ENCODE measurements around the gene PITPNM3.

PITPNM3 gene

DNA sequence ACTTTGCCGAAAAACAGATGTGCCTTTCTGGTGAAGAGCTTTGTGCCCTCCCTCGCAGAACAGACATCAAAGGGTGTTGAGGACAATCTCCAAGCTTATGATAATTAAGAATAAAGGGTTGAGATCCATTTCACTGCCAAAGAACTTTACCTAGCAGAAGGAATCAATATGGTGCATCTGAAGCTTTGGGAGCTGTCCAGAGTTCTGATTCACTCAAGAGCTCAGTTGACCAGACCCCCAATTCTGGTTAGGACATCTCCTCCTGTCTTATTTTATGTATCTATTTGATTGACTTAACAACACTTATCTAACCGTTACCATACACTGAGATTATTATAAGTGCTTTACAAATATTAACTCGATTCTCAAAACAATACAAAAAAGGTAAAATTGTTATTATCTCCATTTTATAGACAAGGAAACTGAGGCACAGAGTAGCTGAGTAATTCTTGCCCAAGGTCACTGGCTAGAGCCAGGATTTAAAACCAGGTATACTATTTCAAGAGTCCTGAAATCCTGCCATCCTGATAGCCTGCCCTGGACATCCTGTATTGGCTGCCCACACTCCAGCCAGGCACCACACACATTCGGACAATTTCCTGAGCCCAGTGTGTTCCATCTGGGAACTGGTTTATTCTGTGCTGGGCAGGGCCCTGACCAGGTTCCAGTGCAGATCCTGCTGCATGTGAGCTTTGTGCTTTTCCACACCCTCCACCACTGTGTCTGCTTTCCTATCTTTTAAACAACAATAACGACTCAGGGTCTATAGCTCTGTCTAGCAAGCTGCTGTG lies 29.8 kb downstream of the PITPNM3 start:
- no peak for DNase-seq

DNA sequence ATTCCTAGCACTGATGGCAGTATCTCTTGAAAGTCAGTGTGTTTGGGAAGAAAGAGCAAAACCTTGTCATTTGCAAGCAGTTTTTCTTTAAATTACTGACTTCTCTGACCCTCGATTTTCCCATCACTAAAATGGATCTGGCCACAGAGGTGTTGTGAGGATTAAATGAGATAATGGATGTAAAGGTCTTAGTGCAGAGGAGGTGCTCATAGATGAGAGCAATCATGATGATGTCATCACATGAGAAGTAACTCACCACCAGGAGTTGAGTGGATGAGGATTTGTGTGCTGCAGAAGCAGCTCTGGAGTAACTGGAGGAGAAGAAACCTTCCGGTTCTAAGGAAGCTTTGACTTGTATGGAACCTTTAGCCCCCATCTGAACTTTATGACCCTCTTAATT lies 30.6 kb downstream of the PITPNM3 start:
- DNase-seq = no peak

DNA sequence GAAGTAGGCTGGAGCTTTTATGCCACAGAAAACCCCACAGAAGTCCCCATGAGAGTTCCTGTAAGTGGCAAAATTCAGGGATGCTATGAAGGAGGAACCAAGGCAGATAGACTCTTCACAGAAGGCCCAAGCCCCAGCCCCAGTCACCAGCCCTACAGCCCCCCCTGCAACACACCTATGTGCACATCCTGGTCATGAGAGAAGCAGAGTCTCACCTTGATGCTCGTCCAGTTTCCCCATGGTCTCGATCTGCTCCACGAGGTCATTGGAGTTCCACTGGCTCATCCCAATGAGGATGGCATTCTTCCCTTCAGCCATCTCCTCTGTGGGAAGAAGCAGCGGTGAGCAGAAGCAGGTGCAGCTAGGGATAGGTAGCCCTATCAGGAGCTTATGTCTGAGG lies 31.2 kb downstream of the PITPNM3 start:
- no peak for DNase-seq

DNA sequence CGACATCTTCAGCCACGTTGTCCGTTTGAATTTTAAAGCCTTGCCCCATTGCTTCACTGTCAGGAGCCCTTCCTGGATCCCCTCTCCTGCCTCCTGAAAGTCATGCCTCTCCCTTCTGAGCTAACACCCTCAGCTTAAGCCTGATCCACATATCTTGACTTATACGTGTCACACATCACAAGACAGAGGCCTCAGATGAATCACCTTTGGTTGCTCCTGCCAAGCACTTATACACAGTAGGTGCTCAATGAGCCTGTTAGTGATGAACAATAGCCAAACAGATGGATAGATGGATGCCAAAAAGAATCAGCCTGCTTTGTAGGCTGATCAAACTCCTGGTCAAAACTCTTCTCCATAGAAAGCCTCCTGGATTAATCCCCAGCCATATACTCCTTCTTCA lies 31.8 kb downstream of the PITPNM3 start:
- no peak for DNase-seq

DNA sequence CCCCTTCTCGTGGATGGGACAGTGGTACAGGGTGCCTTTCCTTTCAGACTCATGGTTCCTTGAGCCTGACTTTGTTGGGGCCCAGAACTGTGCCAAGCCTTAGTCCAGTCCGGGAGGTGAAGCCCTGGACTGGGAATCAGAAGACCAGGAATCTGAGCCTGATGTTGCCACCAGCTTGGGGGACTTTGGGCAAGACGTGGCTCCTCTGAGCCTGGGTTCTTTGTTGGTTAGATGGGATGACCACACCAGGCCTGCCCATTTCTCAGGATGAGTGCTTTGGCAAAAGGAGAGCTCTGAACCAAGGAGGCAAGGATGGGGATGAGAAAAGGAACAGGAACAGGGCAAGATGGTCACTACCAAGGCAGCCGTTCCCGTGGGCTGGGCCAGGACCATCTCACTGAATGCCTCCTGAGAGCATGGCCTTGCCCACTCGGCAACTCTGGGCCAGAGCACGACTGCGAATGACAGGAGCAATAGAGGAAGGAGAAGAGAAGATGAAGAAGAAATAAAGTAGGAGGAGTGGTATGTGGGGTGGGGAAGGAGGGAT lies 32.5 kb downstream of the PITPNM3 start:
- DNase-seq = no peak

DNA sequence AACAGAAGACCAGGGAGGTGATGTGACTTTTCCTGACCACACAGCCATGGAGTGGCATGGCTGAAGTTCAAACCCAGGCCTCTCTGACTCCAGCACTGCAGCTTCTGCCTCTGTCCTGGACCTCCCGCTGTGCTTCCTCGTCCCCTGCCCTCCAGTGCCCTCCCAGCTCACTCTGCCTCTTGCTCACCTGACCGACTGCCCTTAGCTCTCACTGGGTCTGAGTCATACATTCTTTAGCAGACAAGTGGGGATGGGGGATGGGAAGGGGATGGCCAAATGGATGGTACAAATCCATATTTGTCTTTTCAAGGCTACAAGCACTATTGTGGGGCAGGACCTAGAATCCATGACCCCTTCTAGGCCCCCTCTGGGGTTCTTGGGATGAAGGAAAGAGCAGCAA lies 33.0 kb downstream of the PITPNM3 start:
- no peak for DNase-seq

DNA sequence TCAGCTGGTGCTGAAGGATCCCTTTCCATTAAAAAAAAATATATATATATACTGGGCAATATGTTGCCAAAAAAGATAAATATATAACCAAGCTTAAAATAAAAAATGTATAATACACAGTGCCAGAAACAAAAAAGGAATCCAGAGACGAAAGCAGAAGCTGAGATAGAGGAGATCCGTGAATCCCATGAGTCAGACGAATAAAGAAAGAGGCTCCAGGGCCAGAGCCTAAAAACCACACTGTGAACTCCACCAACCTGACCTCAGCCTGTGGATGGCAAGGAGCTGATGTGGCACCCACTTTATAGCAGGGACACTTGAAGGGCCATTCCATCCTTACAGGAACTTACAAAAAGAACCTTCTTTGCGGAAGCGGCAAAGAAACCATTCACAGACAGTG lies 34.8 kb downstream of the PITPNM3 start:
- DNase-seq = no peak

DNA sequence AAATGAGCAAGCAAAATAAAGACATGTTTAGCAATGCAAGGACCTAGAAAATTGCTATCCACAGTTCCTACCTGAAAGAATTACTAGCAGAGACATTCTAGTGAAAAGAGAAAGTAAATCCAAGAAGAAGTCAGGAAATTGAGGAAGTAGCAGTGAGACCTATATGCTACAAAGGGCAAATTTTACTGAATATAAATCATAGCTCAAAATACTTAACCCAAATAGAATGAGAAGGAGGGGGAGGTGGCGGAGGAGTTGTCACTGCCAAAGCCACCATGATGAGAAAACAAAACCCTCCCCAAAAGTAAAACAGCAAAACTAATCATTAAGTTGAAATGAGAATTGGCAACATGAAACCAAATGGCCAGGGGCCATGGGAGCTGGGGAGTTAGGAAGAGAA lies 39.3 kb downstream of the PITPNM3 start:
- no peak for DNase-seq

DNA sequence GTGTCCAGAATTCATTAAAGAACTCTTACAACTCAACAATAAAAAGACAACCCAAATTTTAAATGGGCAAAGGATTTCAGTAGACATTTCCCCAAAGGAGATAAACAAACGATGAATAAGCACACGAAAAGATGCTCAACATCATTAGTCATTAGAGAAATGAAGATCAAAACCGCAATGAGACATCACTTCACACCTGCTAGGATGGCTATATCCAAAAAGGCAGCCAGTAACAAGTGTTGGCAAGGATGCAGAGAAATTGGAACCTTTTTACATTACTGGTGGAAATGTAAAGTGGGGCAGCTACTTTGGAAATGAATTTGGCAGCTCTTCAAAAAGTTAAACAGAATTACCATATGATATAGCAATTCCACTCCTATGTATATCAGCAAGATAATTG lies 42.0 kb downstream of the PITPNM3 start:
- no peak for DNase-seq

DNA sequence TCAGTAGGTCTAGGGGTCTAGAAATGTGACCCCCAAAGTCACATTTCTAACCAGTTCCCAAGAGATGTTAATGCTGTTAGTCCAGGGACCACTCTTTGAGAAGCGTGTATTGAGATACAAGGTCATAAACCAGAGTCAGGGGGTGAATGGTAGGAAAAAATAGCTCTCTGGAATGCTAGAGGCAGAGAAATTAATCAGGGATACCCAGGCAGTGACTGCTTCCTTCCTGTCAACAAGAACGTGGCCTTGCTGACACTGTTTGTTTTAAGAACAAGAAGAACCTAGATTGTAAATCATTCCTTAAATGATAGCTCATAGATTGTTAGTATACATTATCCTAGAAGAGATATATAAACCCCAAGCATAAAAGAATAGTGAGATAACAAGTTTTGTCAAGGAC lies 43.8 kb downstream of the PITPNM3 start:
- DNase-seq = no peak

DNA sequence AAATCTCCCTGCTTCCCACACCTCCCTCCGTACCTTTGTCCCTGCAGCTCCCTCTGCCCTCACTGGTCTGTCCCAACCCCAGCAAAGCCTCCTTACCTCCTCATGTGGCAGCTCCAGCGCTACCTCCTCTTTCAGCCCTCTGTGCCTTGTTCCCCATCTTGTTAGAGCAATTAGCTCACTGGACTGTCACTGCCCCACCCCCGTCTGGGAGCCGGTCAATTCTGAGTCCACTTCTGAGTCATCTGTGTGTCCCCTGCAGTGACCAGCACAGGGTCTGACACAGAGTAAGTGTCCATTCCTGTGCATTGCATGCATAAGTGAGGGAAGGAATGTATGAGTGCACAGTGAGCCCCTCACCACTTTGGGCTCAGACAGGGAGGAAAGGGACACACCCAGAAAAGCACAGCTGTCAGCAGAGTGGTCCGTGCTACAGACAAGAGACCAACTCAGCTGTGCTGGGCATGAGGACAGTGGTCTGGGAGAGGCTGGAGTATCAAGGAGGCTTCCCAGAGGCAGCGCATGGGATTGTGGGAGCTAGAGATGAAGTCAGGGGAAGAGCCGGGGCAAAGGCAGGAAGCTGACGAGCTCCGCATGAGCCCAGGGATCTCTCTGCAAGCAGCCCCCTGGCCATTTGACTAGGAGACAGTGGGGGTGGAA lies 45.9 kb downstream of the PITPNM3 start:
- DNase-seq = no peak

DNA sequence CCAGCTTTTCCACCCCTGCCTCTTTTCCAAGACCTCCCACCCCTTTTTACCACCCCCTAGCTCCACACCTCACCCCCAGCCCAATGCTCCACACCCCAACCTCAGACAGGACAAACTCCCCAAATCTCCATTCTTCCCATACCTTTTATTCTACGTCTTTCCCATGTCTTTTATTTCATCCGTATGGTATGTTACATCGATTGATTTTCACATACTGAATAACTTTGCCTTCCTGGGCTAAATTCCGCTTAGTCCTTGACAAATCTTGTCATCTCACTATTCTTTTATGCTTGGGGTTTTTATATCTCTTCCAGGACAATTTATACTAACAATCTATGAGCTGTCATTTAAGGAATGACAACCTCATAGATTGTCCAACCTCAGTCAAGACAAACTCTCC lies 46.4 kb downstream of the PITPNM3 start:
- DNase-seq = no peak

DNA sequence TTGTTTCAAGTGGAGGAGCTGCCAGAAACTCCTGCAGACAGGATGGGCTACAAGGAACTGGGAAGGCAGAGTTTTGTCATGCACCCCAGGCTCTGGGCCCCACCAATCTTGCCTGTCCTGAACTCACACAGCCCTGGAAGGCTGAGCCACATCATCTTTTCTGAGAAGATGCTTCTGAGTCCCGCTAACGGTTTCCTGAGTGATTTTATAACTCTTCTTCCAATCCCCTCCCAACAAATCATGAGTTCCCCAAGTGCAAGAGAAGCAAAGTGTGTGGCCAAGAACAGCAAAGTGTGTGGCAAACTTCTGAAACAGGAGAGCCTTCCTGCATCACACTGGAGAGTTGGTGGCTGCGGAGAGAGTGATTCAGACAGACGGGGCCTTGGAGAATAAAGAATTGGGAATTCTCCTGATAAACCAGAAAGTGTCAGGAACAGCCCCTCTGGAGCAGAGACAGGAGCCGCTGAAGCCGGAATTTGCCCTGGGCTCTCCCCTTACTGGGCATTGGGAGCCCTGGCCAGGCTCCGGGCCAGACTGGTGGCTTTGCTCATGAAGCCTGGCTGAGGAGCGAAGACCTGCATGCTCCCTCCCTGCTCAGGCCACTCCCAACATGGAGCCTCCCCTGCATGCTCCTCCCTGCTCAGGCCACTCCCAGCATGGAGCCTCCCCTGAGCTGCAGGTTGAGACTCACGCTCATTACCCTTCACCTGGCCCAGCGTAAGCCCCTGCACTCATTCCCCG lies 47.2 kb downstream of the PITPNM3 start:
- DNase-seq = no peak

DNA sequence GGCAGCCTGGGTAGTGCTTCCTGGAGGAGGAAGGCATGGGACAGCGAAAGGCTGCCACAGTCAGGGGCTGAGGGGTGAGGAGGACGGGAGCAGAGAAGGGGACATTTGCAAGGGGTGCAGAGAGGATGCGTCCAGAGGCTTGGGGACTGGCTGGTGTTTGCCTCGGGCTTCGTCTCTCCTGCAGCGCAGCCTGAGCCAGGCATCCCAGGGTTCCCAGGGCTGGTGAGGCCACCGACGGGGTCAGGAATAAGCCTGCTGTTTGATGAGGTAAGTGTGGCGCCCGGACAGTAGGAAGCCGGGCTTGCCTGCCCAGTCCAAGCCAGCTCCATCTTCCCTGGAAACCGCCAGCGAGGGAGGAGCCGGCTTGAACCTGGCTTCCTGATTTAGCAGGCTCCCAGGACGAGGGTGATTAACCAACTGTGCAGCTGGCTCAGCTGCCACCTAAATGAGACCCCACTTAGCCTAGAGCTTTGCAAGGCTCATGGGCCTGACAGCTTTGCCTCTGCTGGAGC lies 47.8 kb downstream of the PITPNM3 start:
- no peak for DNase-seq

DNA sequence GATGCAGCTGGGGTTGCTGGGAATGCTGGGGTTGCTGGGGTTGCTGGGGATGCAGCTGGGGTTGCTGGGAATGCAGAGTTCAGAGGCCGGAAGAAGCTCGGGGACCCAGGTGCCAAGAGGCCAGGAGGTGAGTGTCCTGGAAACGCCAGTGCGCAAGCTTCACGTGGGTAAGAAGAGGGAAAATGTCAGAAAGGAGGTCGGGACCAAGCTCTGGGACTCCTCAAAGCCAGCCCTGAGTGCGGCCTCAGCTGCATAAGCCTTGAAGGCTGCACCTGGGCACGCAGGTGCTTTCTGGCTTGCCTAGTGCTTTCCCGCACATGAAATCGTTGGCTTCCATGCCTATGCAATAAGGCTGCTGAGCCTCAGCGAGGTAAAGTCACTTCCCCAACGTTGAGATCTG lies 48.3 kb downstream of the PITPNM3 start:
- DNase-seq = no peak

DNA sequence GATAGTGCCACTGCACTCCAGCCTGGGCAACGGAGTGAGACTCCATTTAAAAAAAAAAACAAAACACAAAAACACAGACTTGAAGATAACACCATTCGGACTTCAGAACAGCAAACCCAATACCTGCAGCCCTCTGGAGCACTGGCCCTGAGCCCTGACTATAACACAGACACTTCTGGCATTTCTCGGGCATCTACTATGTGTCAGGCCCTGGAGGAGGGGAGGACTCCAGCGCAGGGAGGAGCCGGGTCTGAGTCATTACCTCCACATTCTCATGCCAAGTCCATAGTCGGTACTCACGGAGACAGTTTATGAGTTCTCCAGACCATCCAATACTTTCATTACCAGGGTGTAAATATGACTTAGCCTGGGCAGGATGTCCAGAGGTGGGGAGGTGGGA lies 48.8 kb downstream of the PITPNM3 start:
- DNase-seq = peak in 1 of 51 donors; percentile 32

DNA sequence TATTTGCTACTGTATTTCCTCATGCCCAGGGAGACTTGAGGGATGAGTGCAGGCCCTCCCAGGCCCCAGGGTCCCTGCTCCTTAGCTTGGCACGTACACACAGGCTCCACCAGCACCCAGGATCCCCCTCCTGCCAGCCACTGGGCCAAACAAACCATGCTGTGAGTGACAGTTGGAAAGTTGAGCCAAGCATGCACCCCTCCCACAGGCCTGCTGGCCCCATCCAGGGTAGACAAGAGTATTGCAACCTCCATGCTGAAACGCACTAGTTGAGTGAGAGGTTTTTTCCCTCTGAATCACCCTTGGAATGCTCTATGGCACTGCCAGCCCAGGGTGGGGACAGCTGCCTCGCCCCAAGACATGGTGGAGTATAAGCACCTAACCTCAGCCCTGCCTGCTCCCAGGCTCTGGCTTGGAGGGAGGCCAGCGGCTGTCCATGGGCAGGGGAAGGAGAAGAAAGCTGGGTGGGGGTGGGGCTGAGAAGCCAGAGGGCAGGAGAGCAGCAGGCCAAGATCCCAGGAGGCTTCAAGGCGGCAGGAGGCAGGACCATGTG lies 49.6 kb downstream of the PITPNM3 start:
- DNase-seq = no peak

DNA sequence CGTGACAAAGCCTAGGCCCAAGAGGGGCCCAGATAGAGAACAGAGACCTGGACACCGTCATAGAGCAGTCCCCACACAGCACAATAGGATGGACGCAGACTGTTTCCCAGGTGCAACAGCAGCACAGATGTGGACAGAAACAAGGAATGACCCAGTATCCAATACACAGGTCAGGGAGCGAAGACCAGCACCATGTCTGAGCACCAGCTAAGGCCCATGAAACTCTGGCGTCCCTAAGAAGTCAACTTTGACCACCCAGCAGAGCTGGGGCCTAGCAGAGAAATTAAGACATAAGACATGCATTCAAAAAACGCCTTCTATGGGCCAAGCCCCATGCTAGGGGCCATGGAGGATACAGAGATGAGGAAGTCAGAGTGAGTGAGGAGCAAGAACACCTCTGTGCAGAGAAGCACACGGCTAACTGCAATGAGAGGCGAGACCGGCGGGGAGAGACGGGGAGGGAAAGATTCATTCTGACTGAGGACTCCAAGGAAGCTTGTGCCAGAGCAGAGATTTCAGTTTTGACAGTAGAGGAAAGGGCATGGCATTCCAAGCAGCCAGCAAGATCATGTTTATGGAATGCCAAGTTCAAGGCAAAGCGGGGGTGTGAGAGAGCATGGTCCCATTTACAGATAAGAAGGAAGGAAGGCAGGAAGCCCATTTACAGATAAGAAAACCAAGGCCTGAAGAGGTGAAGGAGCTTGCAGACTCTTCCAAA lies 50.8 kb downstream of the PITPNM3 start:
- DNase-seq = no peak

DNA sequence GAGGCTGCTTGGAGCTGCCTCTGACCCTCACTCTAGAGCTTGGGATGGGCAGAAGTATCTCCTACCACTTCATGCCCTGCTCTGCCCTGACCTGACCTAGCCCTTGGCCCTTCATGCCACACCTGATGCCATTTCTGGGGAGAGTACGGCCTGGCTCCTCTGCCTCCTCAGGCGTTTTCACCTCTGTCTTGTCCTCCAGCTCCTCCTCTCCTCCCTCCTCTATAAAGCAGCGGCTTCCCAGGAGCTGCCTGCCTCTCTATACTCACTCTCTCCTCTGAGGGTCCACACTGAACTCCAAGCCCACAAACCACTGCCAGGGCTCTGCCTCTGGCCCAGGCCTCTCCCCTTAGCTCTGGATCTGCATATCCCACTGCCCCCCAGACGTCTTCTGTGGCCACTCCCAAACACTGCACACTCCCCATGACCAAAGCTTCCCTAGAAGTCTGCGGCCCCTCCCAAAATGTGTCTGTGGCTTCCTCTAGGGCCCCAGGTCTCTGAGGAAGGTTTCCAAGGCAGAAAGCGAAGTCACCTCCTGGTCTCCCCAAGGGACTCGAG lies 52.6 kb downstream of the PITPNM3 start:
- DNase-seq = no peak

DNA sequence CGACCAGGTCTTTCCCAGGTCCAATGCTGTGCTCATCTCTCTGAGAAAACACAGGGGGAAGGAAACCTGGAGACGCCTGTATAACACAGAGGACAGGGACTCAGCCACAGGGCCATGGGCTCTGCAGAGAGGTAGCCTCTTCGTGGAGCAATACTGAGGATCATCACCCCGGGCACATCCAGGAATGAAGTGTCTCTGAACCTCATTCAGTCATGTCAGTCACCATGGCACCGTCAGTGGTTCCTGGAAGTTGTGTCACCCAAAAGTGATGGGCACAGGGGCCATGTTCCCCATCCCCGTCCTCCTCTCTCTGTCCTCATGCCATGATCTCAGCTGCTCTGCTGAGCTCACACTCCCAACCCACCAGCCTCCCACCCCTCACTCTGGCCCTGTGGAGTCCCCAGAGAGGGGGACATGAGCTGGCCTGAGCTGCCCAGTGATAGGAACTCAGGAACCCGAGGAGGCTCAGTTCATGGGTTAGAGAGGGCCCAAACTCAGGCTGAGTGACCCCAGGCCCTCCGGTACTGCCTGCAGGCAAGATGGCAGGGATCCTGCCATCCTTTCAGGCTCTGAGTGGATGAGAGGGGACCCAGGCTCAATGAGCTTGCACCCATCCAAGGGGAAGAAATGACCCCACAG lies 53.4 kb downstream of the PITPNM3 start:
- no peak for DNase-seq

Measured in hypothalamus (tissue), 51 donors.